GM06990 (cell line): Measurements from ENCODE around the gene TMEM92.

Experiments
- DNase-seq: peaks from one replicate; pipeline ENCODE4 v3.0.0-alpha.2; 2011; ENCODE audit not compliant: insufficient read length; ENCODE audit errors: extremely low read depth
- H3K27me3 ChIP-seq: replicated peaks from 2 replicates; pipeline ENCODE4 v1.6.0; 2011; ENCODE audit warnings: low read length; ENCODE audit not compliant: control insufficient read depth, insufficient read depth
- H3K36me3 ChIP-seq: 2 replicates; pipeline ENCODE4 v1.5.1; 2011; ENCODE audit warnings: low read length; ENCODE audit not compliant: control insufficient read depth, insufficient read depth
- H3K4me3 ChIP-seq: replicated peaks from 2 replicates; pipeline ENCODE4 v1.5.1; 2011; ENCODE audit warnings: low read depth, mild to moderate bottlenecking, control low read depth, low read length
- TF ChIP-seq, protein P1 (sequence below): IDR thresholded peaks from 2 replicates; pipeline ENCODE4 v1.5.1; 2011; ENCODE audit warnings: low read length, control low read depth, mild to moderate bottlenecking, inconsistent platforms; ENCODE audit not compliant: insufficient read depth, poor library complexity, severe bottlenecking

Gene TMEM92

DNA sequence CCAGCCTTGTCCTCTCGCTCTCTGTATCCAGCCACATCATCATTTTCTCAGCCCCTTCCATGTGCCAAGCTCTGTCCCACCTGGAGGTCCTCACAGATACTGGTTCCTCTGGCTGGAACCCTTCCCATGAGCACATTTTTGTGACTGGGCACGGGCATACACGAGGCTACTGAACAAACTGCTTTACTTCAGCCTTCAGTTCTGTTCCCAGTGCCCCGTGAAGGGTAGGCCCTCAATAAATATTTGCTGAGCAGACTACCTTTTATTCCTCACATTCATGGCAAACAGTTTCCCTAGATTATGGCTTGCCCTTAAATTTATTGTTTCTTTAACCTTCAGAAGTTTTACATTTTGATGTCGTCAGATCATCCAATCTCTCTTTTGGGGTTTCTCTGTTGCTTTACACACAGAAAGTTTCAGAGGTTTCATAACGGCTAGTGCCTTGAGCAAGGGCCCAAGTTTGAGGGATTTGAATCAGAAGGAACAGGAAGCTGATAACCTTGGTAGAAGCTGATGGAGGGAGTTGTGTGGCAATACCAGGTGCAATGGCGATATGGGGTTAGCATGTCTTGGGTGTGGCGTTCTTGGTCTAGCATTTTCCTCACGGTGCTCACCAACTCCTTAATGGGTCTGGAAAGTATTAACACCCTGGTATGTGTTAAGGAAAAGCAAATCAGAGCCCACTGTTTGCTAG is 27.8 kb downstream of the TMEM92 start:
- TF ChIP-seq, protein P1, sequence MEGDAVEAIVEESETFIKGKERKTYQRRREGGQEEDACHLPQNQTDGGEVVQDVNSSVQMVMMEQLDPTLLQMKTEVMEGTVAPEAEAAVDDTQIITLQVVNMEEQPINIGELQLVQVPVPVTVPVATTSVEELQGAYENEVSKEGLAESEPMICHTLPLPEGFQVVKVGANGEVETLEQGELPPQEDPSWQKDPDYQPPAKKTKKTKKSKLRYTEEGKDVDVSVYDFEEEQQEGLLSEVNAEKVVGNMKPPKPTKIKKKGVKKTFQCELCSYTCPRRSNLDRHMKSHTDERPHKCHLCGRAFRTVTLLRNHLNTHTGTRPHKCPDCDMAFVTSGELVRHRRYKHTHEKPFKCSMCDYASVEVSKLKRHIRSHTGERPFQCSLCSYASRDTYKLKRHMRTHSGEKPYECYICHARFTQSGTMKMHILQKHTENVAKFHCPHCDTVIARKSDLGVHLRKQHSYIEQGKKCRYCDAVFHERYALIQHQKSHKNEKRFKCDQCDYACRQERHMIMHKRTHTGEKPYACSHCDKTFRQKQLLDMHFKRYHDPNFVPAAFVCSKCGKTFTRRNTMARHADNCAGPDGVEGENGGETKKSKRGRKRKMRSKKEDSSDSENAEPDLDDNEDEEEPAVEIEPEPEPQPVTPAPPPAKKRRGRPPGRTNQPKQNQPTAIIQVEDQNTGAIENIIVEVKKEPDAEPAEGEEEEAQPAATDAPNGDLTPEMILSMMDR = no peak
- DNase-seq = no peak
- Histone ChIP-seq H3K36me3 (no peaks in the 10 kb centered on the region), H3K27me3 (no peaks in the 10 kb centered on the region), H3K4me3 (no peak overlapping the region)

GRCh38 chr17:50303051-50303450 is 28.8 kb downstream of the TMEM92 start:
- TF ChIP-seq, protein P1 = no peak
- DNase-seq = no peak
- no peaks in the 10 kb centered on the region for H3K27me3 ChIP-seq
- no peak overlapping the region for H3K4me3 ChIP-seq
- no peaks in the 10 kb centered on the region for H3K36me3 ChIP-seq

- H3K36me3 ChIP-seq = no peaks in the 10 kb centered on the region
- no peak overlapping the region for H3K4me3 ChIP-seq
- TF ChIP-seq, protein P1 = no peak
- H3K27me3 ChIP-seq = no peaks in the 10 kb centered on the region
- no peak for DNase-seq
Measured at GRCh38 chr17:50303596-50303995, 29.3 kb downstream of the TMEM92 start.

GRCh38 chr17:50304781-50305404 is 30.6 kb downstream of the TMEM92 start:
- TF ChIP-seq, protein P1 = no peak
- no peaks in the 10 kb centered on the region for H3K36me3 ChIP-seq

DNA sequence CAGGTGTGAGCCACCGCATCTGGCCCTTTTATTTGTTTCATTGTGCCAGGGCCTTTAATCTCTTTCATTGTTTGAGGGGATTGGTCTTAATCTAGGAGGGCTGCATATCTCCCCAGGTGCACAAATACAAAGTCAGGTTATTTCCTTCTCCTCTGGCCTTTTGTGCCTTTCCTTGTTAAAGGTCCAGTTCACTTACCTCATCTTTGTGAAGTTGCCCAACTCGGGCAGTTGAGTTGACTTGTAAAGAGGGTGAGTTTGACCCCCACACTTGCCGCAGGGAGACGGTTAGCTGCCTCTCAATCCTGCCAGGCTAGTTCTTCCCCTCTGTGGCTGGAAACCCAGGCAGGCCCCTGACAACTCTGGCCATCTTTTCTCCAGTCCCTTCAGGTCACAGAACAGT is 33.4 kb downstream of the TMEM92 start:
- no peak overlapping the region for H3K4me3 ChIP-seq
- no peaks in the 10 kb centered on the region for H3K36me3 ChIP-seq
- H3K27me3 ChIP-seq = no peaks in the 10 kb centered on the region
- DNase-seq = no peak
- TF ChIP-seq, protein P1 = no peak

More at GRCh38 chr17:50304781-50305404, 30.6 kb downstream of the TMEM92 start:
- no peak for DNase-seq
- H3K4me3 ChIP-seq = no peak overlapping the region
- no peaks in the 10 kb centered on the region for H3K27me3 ChIP-seq
